BJ (cell line): ENCODE measurements around the gene RNLS. TPM values are rescaled to one million over a fixed set of nuclear protein-coding genes. Genes with fewer than 3 reads are reported as not detected.

Source experiments
- CTCF ChIA-PET: fragments of 350-600 bp; formaldehyde crosslinking; extraction: SDS; loops from one replicate; lab custom pipeline; 2021; ENCODE audit warnings: antibody characterized with exemption, inconsistent platforms; lab: Yijun Ruan, JAX
- POLR2A ChIA-PET: fragments of 300-600 bp; sonication (Branson Sonifier 250); formaldehyde crosslinking; extraction: SDS; loops from one replicate; lab custom pipeline; 2021; ENCODE audit warnings: antibody characterized with exemption; lab: Charles Lee
- DNase-seq: peaks from one replicate; pipeline ENCODE4 v3.0.0-alpha.2; 2011; ENCODE audit warnings: low read depth
- H3K27me3 ChIP-seq: 2 replicates; pipeline ENCODE4 v1.6.0; 2011; ENCODE audit warnings: low read length; ENCODE audit not compliant: control insufficient read depth, insufficient read depth
- H3K36me3 ChIP-seq: 2 replicates; pipeline ENCODE4 v1.5.1; 2011; ENCODE audit warnings: low read length; ENCODE audit not compliant: control insufficient read depth, insufficient read depth
- H3K4me3 ChIP-seq: 2 replicates; pipeline ENCODE4 v1.5.1; 2011; ENCODE audit warnings: low read depth, mild to moderate bottlenecking, control low read depth, low read length
- CTCF ChIP-seq: IDR thresholded peaks from 2 replicates; pipeline ENCODE4 v1.5.1; 2011; ENCODE audit warnings: low read depth, mild to moderate bottlenecking, control low read depth, inconsistent platforms, low read length, moderate library complexity; ENCODE audit not compliant: insufficient read depth
- polyA plus RNA-seq: library from polyadenylated mRNA; depleted of rRNA; stranded (reverse); fragments of >200 nt; gene quantifications from 2 replicates; pipeline ENCODE4 v1.2.3, GENCODE V29; 2011

Gene RNLS
- polyA plus RNA-seq, 1 experiment: 11.8 TPM

- DNase-seq: no peak
- no peaks in the 10 kb centered on the region for H3K27me3 ChIP-seq
- no peak for TF ChIP-seq CTCF
- H3K4me3 ChIP-seq: no peak overlapping the region
- ChIA-PET CTCF (interaction anchor here (0.9 to 1.9 kb wide), 2 partner anchors 21 to 22 kb away, joined by 3 to 4 read pairs; no protein-coding TSS in a partner anchor), POLR2A (no interaction called here)
- no peaks in the 10 kb centered on the region for H3K36me3 ChIP-seq
These were observed 52.3 kb downstream of the RNLS start for GRCh38 chr10:88530629-88531391.

DNA sequence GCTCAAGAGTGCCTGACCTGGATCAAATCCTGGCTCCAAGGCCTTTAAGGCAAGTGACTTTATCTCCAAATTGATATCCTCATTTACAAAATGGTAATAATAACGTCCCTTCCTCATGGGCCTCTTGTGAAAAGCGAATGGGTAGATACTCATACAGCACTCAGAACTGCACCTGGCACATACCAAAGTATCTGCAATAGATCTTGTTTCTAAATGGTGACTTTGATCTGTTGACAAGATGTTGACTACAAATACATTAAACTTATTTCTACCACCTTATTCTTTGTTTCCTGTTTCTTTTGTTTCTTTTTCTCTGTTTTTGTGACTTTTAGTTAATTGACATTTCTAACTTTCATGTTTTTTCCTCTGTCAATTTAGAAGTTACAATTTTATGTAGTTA, 53.0 kb downstream of the RNLS start:
- no peak overlapping the region for H3K4me3 ChIP-seq
- H3K36me3 ChIP-seq: no peaks in the 10 kb centered on the region
- ChIA-PET POLR2A (no interaction called here), CTCF (interaction anchor here (1.9 kb wide), 1 partner anchor 20 kb away, joined by 4 read pairs; no protein-coding TSS in a partner anchor)
- TF ChIP-seq CTCF: no peak
- H3K27me3 ChIP-seq: no peaks in the 10 kb centered on the region
- no peak for DNase-seq

DNA sequence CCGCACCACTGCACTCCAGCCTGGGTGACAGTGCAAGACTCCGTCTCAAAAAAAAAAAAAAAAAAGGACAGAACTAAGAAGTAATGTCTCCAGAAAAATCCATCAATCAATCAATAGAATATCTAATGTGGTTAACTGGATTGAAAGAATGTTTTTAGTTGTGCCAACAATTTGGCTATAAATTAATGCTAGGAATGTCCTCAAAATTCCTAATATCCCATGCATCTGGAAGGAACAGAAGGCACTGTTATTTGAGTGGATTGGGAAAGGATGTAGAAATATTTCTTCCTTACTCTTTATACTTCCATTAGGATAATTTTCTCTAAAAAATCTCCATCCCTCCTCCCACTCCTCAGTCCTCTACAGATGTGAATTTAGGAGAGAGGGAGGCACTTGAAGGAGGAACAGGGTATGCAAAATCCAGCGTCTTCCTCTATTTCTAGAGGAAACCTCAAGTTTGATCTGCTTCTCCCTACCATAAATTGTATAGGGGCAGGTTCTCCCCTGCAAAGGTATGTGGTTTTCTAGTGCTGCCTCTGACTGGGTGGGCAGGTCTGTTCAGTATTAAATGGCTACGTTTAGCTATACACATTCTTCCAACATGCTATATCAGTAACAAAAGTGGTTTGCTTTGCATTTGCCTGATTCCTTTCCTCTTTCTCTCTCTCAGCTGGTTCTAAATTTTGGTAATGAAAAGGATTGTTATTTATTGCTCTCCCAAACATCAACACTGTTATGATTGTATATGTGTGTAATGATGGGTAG, 54.1 kb downstream of the RNLS start:
- ChIA-PET CTCF (interaction anchor here (0.8 kb wide), 1 partner anchor 21 kb away, joined by 3 read pairs; no protein-coding TSS in a partner anchor), POLR2A (no interaction called here)
- H3K36me3 ChIP-seq: no peaks in the 10 kb centered on the region
- no peak for TF ChIP-seq CTCF
- H3K4me3 ChIP-seq: no peak overlapping the region
- no peak for DNase-seq
- no peaks in the 10 kb centered on the region for H3K27me3 ChIP-seq

DNA sequence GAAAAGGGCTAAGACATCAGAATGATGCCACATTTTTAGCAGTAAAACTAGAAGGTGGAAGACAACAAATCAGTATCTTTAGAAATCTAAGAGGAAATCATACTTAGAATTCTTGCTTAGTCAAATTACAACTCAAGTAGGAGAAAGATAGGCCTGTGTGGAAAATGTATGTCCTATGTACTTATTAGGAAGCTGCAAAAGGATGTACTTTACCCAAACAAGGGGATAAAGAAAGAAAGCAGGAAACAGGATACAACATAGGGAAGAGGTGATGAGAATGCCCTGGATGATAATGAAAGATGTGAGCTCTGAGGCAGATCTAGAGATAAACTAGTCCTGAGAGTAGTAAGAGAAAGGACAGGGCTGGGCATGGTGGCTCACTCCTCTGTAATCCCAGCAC, 54.9 kb downstream of the RNLS start:
- Histone ChIP-seq H3K27me3 (no peaks in the 10 kb centered on the region), H3K36me3 (no peaks in the 10 kb centered on the region), H3K4me3 (no peak overlapping the region)
- DNase-seq: no peak
- CTCF ChIA-PET: interaction anchor here (0.8 kb wide), 1 partner anchor 21 kb away, joined by 3 read pairs; no protein-coding TSS in a partner anchor
- POLR2A ChIA-PET: no interaction called here
- no peak for TF ChIP-seq CTCF

DNA sequence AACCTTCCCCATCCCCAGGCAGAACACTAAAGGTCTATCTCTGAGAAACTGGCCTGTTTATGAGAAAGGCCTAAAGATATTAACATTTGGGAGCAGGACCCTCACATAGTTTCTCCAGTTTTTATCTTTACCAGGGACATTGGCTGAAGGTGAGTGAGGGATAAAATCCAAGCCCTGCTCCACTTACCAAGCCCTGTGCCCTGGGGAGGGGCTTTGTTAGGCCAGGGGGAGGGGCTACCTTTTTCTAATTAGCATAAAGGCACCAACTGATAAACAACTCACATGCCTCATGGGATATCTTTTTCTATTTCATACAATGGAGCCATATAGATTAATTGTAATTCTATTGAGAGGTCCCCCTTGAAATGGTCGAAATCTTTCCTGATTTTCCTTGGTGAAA, 55.9 kb downstream of the RNLS start:
- ChIA-PET POLR2A (interaction anchor here (0.6 kb wide), 1 partner anchor 248 kb away, joined by 8 read pairs; no protein-coding TSS in a partner anchor), CTCF (no interaction called here)
- Histone ChIP-seq H3K4me3 (no peak overlapping the region), H3K36me3 (no peaks in the 10 kb centered on the region), H3K27me3 (no peaks in the 10 kb centered on the region)
- TF ChIP-seq CTCF: no peak
- no peak for DNase-seq
